GM18520 (cell line): Measurements from ENCODE around the gene TNFRSF1B.
"Not testable (repeated sequence)": the region's sequence is repeated elsewhere in the genome, so short reads cannot be mapped to it uniquely, and the experiment has no call there.

Experiments used
- ATAC-seq: cut with Tn5 transposase; IDR thresholded peaks from one replicate; pipeline ENCODE4 v1.9.1; 2021; ENCODE audit not compliant: unreplicated experiment

TNFRSF1B gene

DNA sequence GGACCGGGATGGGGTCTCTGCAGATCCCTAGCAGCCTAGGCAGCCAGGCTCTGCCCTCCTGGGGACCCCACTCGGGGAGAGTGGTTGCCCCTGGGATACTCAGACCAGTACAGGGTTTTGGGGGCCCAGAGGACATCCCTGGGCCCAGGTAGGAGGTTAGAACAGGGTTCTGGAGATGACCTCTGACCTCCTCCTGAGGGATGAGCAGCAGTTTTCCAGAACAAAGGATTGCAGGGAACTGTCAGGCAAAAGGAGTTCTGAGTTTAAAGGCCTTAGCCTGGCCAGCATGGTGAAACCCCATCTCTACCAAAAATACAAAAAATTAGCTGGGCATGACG lies 42.7 kb downstream of the TNFRSF1B start:
- no peak for ATAC-seq

DNA sequence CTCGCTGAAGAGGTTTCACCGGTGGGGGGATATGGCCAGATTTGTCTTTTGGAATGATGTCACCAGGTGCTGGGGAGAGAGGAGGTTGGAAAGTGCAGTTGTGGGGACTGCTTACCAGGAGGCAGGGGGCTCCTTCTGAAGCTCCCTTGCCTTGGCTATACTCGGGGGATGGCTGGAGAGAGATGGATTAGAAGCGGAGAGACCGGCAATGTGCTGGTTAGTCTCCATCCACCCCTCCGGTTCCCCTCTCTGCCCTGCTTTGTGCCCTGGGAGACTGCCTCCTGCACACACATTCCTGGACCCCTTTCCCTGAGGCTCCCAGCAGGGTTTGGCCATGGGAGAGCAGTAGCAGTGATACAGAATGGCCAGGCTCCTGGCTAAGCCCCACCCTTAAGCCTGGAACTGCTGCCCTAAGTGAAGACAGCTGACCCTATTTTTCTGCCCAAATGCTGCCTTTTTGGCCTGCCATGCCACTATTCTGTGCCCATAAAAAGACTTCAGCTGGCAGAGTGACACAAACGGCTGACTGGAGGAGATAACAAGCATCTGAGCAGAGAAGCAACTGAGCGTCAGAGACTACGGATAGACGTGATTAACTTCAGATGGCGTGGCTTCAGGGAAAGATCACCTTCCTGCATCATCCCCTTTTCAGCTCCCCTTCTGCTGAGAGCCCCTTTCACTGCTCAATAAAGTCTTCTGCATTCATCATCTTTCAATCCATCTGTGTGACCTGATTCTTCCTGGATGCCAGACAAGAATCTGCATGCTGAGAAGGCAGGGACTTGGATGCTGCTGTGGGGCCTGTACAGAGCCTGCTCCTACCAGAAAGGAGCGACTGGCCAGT lies 48.5 kb downstream of the TNFRSF1B start:
- no peak for ATAC-seq

DNA sequence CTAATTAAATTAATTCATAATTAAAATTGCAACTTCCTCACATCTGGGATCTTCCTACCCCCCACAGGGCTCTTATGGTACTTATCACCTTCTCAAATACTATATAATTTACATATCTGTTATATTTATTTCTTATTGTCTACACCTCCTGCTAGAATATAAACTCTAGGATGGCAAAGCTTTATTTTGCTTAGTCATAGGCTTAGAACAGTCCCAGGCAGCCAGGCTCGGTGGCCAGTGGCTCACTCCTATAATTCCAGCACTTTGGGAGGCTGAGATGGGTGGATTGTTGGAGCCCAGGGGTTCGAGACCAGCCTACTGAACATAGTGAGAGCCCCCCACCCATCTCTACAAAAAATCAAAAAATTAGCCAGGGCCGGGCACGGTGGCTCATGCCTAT lies 53.0 kb downstream of the TNFRSF1B start:
- ATAC-seq: no peak

DNA sequence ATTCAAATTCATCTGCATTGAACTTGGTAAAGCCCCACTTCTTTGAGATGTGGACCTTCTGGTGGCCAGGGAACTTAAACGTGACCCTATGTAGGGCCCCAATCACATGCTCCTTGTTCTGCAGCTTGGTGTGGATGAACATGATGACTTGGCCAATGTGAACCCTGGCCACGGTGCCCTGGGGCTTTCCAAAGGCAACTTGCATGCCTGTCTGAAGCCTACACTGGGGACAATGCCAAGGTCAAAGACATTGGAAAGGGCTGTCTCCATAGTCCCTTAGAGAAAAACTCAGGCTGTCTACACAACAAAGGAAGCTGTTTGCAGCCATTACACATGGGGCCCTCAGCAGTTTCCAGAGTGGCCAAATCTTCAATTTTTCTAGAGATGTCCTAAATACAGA lies 54.1 kb downstream of the TNFRSF1B start:
- ATAC-seq: no peak

DNA sequence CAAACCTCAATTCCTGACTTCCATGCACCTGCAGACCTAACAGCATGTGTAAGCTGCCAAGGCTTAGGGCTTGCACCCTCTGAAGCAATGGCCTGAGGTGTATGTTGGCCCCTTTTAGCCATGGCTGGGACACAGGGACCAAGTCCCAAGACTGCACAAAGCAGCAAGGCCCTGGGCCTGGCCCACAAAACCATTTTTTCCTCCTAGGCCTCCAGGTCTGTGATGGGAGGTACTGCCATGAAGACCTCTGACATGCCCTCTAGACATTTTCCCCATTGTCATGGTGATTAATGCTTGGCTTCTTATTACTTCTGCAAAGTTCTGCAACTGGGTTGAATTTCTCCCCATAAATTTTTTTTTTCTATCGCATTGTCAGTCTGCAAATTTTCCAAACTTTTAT lies 55.9 kb downstream of the TNFRSF1B start:
- ATAC-seq: not testable (repeated sequence)

DNA sequence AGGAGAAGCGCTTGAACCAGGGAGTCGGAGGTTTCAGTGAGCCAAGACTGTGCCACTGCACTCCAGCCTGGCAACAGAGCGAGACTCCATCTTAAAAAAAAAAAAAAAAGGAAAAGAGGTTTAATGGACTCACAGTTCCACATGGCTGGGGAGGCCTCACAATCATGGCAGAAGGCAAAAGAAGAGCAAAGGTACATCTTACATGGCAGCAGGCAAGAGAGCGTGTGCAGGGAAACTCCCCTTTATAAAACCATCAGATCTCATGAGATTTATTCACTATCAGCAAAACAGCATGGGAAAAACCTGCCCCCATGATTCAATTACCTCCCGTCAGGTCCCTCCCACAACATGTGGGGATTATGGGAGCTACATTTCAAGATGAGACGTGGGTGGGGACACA lies 57.3 kb downstream of the TNFRSF1B start:
- ATAC-seq: not testable (repeated sequence)

DNA sequence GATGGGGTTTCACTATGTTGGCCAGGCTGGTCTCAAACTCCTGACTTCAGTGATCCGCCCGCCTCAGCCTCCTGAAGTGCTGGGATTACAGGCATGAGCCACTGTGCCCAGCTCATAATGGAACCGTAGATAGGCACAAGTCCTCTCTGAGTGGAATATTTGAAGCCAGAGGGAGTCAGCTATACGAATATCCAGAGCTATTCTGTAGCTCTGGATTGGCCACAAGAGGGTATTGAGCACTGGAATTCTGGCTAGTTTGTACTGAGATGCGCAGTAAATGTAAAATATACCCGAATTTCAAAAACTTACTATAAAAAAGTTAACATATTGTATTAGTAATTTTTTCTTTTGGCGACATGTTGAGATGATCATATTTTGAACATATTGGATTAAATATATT lies 62.2 kb downstream of the TNFRSF1B start:
- ATAC-seq: no peak

DNA sequence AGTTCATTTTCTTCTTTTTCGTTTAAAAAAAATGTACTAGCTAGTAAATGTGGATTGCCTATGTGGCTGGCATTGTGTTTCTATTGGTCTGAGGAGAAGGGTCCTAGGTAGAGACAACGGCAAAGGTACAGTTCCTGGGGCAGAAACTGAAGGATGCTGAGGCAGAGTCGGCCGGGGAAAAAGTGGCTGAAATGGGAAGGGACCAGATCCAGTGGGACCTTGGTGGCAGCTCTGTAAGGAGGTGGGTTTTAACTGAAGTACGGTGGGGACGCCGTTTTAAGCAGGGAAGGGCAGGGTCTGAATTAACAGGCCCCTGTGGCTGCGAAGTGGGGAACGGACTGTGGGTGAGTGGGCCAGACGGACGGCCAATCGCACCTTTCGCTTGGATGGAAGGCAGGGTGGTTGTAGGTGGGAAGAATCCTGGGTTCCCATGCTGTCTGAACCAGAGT lies 62.6 kb downstream of the TNFRSF1B start:
- ATAC-seq: no peak

DNA sequence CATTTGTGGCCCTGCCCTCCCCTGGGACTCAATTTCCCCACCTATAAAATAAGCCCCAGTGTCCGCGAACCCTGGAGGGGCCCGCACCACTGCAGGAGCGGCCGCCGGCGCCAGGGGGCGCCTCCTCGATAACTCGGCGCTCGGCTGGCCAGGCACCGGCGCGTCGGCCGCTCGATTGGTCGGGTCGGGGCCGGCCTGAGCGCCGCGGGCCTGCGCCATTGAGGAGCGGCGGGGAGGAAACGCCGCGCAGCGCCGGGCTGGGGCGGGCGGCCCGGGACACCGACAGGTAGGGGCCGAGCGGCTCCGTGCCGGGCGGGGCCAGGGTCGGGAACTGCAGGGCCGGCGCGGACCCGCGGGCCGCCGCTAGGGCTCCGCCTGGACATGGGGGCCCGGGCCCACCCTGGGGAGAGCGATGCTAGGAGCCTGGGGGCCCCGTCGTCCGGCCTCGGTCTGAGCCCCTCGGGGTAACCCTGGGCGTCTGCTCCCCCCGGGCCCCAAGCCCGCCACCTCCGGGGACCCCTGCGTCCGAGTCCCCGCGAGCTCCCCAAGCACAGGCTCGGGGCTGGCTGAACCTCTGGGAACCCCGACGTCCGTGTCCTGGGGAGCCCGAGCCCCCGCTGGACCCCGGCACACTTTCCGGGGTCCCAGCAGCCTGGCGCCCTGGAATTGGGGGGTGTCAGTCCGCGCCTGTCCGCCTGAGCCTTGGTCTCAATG lies 63.2 kb downstream of the TNFRSF1B start, which contains the start of gene VPS13D:
Gene VPS13D (plus strand): TSS at position 196 of the 714 bp plus-strand sequence. CDS start 4,237 bp downstream, outside the sequence.
- ATAC-seq: peak; percentile 69

DNA sequence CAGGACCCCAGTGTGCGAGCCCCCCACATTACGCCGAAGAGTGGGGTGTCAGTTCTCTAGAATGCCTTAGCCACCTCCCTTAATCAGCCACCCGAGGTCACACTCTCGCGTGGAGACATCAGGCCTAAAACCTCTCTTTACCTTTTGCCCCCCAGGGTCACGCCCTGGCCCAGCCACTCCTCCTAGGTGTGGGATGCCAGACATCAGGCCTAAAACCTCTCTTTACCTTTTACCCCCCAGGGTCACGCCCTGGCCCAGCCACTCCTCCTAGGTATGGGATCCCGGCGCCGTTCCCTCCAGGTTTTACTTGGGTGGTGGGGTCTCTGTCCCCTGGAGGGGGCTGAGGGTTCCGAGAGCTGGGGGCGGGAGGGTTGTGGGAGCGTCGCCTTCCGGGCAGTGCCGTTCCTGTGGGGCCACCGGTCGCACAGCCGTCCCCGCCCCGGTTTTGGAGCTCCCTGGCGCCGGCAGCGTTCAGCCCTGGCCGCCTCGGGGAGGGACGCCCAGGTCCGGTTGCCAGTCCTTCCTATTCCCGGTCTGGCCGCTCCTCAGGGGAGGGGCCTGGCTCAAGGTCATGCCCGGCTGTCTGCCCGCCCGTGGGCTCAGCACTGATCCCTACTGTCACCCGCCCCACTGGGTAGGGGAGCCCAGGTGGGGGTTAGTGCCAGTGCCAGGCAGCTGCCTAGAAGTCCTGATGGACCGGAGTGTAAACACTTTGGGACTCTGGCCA lies 63.9 kb downstream of the TNFRSF1B start:
- no peak for ATAC-seq

DNA sequence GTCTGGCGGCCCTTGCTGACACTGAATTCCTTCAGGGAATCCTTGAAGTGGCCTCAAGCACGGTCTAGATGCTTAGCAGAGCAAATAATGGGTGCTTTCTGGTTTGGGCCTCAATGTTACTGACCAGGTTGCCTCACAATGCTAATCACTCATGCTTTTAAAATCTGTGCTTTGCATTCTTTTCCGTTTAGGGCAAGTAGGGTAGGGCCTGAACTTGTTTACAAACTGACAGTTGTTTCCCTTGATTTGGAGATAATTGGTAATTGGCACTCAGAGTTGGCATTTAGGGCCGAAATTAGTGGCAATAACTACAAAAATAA lies 64.4 kb downstream of the TNFRSF1B start:
- ATAC-seq: no peak

DNA sequence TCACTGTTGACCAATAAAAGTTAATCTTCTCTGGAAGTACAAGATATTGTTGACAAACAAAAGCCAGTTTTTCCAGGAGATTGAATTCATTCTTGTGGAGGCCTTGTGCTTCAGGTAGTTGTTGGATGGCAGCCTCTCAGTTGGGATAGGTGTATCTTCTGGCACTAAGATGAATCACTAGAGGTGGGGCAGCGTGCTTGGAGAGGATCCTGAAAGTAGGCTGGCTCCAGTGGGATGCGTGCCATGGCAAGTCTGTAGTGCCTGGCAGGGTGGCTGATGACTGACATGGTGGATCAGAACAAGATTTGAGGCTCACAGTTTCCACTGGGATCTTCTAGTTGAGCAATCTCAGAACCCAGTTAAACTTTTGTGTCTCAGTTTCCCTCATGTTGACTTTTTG lies 65.4 kb downstream of the TNFRSF1B start:
- no peak for ATAC-seq

DNA sequence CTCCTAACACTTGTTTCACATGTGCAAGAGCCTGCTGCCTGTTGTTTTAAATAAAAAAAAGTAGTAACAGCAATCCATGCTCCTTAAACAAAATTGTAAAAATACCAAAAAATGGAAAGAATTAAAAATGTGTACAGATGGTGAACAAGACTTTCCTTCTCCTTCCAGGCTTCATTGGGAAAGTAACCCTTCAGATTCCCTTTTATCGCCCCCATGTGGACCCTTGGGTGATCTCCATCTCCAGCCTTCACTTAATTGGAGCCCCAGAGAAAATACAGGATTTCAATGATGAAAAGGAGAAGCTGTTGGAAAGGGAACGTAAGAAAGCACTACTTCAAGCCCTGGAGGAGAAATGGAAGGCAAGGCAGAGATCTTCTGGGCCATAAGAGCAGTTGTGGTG lies 77.3 kb downstream of the TNFRSF1B start:
- no peak for ATAC-seq

DNA sequence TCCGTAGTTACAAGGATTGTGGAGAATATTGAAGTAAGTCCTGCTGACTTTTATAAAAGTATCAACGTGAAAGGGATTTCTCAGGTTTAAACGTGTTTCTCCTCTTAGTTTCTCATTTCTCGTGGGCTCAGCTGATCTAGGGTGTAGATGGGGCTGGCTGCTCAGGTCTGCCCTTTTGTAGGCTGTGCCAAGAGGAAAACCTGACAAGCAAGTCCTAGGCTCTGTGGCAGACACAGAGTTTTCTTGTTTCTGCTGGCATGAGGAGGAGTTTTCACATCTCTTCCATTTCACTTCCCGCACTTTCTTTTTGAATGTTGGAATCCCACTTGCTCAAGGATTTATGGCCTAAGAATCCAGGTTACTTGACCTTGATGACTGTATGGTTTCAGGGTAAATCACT lies 77.8 kb downstream of the TNFRSF1B start:
- ATAC-seq: no peak

DNA sequence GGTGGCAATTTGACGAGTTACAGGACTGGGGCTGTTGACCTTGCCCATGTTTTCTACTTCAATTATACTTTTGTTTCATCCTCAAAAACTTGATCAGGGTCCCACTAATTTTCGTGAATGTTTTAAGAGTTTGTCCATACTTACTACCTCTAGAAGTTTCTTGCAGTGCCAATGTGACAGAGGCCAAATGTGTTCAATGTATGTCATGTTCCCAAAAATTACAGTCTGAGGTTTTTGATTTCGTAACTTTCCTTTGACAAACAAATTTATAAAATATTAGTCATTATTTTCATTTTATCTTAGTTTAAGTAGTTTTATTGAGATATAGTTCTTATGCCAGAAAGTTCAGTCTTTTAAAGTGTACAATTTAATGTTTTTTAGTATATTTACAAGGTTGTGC lies 78.3 kb downstream of the TNFRSF1B start:
- ATAC-seq: no peak

DNA sequence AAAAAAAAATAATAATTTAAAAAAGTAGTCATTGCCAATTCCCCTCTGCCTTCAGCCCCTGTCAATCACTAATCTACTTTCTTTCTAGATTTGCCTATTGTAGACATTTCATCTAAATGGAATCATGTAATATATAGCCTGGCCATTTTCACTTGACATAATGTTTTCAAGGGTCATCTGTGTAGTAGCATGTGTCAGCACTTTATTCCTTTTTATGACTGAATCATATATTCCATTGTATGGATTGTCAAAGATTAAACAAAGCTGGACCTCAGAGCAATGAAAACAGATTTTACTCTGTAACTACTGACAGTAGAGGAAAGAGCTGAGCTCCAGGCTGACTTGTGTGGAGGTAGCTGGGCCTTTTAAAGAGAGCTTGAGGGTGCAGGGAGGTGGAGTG lies 78.9 kb downstream of the TNFRSF1B start:
- ATAC-seq: no peak

DNA sequence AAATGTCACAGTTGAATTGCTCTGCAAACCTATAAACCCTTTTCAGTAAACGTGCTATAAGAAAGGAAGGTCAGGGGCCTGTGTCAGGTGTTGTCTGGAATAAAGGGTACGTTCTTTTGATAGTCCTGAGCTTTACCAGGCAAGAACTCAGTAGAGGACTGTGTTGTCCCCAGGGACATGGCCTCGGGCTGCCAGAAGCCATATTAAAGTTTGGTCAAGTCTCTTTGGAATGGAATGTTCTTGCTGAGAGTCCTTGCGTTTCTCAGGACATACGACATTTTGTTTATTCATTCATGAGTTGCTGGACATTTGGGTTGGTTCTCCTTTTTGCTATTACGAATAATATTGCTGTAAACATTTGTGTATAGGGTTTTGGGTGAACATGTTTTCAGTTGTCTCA lies 79.8 kb downstream of the TNFRSF1B start:
- no peak for ATAC-seq

DNA sequence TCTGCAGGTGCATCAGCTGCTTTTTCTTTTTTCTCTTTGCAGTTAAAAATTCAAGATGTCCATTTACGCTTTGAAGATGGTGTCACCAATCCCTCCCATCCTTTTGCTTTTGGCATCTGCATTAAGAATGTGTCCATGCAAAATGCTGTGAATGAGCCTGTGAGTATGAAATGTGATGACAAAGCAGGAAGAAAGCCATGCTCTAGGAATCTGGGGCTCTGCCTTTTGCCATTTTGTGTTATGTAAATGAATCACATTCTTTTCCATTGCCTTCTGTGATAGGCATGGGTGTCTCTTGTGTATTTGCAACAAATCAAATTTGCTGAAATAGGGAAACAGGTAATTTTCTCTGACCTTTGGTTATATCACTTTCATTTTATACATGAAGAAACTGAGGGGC lies 82.4 kb downstream of the TNFRSF1B start:
- no peak for ATAC-seq

DNA sequence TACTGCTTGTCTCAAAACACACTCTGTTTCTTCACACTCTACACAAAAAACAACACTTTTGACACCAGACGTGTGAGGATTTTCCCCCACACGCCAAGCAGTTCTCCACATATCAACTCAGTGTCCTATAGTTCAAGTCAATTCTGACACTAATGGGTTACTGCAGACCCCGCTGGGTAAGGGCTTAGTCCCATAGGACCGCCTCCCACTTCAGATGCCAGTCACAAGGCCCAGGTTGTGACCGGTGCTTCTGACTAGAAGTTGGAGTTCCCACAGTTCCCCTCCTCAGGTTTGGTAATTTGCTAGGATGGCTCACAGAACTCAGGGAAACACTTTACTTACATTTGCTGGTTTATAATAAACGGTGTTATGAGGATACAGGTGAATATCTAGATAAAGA lies 83.0 kb downstream of the TNFRSF1B start:
- no peak for ATAC-seq

DNA sequence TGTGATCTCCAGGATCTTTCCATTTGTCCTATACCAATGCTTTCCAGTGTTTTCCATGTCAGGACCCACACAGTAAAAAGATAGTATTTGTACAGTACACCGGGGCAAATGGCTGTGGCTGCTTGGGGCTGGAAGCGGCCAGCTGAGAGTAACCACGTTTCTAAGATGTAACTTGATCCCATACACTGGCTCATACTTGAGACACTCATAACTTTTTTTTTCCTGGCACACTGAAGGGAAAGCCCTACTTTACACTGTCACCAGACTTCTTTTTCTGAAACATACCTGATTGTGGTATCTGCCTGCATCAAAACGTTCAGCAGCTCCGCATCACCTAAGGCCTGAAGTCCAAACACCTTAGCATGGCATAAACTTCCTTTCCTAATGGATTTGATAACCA lies 84.7 kb downstream of the TNFRSF1B start:
- no peak for ATAC-seq

DNA sequence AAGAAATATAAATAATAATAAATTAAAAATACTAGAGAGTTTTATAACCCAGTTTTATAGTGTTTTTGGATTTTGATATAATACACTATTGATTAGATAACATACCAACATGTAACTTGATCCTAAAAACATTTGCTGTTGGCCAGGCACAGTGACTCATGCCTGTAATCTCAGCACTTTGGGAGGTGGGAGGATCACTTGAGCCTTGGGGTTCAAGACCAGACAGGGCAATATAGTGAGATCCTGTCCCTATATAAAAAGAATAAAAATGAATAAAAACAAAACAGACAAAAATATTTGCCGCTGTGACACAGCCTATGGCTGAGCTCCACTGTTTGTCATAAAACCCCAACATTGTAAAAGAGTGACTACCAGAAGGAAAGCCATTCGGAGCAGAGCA lies 89.1 kb downstream of the TNFRSF1B start:
- no peak for ATAC-seq

DNA sequence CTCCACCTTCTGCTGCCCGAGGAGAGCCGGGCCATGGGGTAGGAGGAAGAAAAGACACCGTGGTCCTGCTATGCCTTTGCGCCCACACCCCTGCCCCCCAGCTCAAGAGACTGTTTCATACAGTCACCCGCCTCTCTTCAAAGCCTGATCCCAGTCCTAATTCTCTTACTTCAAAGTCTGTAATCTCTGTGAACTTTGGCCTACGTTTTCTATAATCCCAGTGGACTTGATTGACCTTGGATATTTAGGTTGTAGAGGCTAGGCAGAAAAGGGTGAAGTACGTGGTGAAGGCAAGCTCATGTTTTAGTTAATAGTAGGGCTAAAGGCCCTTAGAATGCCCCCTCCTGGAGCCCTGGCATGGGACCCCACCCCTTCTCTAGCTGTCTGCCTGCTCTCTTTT lies 91.5 kb downstream of the TNFRSF1B start:
- no peak for ATAC-seq
